Measurements from ENCODE around the gene MPG.

DNA sequence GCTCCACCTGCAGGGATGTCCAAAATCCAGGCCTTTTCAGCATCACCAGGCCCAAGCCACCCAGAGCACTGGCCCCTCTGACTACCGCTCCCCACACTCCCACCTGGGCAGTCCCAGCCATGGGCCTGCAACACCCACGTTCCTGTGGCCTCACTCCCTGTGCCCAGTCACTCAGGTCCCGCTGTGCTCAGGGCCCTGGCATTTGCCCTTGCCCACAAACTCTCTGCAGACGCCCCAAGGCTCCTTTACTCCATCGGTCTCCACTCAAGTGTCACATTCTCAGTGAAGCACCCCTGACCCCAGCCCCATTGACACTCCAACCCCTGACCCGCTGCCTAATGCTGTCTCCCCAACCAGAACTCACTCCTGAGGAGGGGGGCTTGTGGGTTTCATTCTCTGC lies 23.6 kb downstream of the MPG start:
- TF ChIP-seq, protein P1, sequence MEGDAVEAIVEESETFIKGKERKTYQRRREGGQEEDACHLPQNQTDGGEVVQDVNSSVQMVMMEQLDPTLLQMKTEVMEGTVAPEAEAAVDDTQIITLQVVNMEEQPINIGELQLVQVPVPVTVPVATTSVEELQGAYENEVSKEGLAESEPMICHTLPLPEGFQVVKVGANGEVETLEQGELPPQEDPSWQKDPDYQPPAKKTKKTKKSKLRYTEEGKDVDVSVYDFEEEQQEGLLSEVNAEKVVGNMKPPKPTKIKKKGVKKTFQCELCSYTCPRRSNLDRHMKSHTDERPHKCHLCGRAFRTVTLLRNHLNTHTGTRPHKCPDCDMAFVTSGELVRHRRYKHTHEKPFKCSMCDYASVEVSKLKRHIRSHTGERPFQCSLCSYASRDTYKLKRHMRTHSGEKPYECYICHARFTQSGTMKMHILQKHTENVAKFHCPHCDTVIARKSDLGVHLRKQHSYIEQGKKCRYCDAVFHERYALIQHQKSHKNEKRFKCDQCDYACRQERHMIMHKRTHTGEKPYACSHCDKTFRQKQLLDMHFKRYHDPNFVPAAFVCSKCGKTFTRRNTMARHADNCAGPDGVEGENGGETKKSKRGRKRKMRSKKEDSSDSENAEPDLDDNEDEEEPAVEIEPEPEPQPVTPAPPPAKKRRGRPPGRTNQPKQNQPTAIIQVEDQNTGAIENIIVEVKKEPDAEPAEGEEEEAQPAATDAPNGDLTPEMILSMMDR (optimal IDR thresholded peaks at IDR 0.05 in 1 of 3, IDR thresholded peaks at IDR 0.05 in 1 of 3, conservative IDR thresholded peaks at IDR 0.05 in 1 of 3; ENCODE audit: extremely low read depth in 1 of 3, insufficient read depth in 2 of 3, low read length in 3 of 3): no peak
- no peak for TF ChIP-seq EZH2 (IDR thresholded peaks at IDR 0.05; ENCODE audit: low read length)

Measured in keratinocyte (primary cell).